ENCODE data around the gene POLG. TPM values are rescaled to one million over a fixed set of nuclear protein-coding genes. Genes with fewer than 3 reads are reported as not detected.

POLG gene
- polyA plus RNA-seq, 12 donors = 31.0 to 44.6 (median 37.2) TPM; not detected in 1

GRCh38 chr15:89371228-89372044, 36.8 kb upstream of the POLG start:
- DNase-seq = no peak

DNA sequence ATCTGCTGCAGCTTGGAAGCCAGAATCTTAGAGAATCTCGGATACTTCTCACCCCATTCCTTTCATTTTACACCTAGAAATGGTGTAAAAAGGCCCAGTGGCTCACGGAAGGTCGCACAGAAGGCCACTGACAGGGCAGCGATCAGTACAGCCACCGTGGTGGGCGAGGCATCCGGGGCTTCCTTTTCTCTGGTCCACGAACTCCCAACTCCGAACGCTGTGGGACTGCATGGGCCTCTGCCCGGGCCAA, 36.3 kb upstream of the POLG start:
- no peak for DNase-seq

DNA sequence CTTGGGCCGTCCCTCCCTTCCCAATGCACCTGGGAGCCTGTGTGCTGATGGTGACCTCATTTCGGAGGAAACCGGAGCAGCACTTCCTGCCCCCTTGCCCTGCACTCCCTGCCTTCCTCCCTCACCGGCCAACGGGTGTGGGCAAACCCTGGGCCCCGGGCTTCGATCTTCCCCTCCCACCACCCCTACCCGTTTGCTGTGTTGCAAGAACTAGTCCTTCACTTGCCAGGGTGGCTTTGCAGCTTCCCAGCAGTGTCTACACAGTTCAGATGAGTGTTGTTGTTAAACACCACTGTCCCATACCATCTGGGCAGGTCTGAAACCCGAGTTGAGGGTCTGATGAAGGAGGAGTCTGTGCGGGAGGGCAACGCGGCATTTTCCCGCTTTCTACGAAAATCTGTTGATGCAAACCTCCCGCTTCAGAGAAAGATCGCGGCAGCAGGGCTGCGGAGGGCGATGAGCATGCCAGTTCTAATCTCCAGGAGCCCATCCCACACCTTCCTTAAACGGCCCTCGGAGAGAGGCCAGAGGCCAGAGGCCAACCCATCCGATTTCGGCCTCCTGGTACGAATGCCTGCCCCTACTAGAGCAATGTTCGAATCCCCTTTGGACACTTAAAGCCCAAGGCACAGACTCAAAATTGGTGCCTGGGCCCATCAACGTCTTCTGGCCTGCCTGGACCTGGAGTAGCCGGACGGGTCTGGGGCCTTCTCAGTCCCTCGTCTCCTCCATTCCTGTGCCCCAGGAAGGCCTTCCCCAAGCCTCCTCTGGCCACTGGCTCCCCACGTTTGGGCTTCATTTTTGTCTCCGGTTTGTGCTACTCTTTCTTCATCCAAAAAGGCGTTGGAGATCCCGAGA, 35.7 kb upstream of the POLG start:
- no peak for DNase-seq

- no peak for DNase-seq
Observed at GRCh38 chr15:89369341-89369947, 34.8 kb upstream of the POLG start.

- DNase-seq = no peak
Observed at GRCh38 chr15:89368566-89369223, 34.1 kb upstream of the POLG start.

DNA sequence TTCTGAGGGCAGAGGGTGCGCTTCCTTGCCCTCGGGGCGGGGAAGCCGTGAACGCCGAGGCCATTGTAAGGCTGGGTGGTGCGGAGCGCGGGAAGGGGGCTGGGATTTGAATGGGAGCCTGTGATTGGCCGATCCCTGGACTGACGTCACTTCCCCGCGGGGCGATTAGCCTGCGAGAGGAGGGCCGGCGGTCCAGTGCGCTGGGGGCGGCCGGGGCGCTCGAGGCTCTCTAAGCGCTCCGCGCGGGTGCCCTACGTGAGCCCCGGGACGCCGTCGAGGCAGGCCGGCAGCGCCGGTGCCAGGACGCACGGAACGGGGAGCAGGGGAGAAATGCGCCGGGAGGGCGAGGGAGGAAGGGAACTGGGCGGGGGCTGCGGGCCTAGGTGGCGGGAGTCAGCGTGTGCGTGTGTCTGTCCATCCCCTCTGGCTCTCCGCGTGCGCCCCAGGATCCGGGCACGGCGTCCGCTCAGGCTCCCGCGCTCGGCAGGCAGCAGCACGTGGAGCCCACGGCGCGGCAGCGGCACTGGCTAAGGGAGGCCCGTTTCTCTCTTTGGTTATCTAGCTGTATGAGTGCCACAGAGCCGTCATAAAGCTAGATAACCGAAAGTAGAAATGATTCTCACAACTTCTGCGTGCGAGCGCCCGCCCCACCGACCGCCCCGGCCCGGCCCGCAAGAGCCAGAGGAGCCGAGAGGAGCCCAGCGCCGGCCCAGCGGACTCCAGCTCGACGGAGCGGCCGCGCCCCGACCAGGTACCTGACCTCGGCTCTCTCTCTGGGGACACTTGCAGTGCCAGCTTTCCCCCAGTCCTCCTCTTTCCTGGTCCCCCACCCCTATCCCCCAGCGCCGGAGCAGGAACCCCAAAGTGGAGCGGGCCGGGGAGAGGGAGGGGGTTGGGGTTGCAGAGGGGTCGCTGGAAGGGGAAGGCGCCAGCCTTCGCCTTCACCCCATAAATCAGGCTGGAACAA, 33.1 kb upstream of the POLG start:
- DNase-seq = no peak

DNA sequence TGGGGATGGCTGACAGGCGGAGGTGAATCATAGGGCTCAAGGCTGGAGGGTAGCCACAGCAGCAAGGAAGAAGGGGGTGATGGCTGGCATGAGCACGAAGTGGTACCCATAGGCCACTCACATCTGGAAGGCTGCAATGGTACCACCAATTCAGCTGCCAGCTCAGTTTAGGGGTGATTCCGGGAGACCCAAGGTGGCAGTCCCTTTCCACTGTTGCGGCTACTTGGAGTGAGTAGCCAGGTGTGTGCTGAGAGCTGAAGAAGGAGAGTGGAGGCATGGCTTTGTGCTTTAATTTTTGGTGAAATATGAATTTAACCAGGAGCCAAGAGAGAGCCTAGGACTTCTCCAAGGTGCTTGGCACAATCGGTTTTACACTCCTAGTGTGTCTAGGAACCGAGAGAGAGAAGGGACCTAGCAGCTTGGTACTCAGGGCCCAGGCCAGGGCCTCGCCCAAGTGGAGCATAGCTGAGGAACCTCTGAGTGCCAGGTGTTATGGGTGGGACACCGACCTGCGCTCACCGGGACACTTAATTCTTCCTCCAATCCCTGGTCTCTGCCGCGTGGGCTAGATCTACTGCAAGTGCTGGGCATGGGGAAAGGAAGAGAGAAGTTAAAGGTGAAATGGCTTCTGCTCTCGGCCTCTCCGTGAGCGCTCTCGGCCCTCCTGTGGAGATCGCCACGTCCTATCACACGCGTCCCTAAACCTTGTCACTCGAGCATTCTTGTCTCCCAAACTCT, 32.2 kb upstream of the POLG start:
- no peak for DNase-seq

- DNase-seq = no peak
Observed at GRCh38 chr15:89365462-89366065, 30.9 kb upstream of the POLG start.

DNA sequence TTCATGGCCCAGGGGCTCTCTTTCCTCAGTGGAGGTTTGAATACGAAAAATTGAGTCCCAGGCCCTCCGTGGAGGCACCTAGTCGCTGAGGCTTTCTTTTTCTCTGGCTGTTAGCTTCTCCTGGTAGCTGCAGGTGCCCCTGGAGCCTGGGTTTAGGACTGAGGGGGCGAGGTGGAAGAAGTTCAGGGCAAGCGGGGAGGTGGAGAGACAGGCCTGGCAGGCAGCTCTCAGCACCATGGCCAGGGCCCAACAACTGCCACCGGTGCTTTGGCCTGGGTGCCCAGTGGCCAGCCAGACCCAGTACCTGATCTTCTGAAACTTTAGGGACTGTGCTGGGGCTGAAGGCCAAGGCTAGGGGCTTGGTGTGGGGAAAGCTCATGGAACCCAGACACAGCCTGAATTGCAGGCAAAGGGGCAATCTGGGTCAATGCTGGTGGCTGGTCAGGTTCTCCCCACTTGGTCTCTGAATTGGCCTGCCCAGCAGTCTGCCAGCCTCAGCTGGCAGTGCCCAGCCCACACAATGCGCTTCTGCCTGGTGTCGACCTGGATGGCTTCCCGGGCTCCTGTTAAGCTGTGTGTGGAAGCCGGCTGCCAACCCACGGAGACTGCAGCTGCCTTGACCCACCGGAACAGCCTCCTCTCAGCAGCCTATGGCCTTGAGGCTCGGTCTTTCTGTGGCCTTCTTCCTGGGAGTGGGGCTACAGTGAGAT, 30.3 kb upstream of the POLG start:
- DNase-seq = no peak

DNA sequence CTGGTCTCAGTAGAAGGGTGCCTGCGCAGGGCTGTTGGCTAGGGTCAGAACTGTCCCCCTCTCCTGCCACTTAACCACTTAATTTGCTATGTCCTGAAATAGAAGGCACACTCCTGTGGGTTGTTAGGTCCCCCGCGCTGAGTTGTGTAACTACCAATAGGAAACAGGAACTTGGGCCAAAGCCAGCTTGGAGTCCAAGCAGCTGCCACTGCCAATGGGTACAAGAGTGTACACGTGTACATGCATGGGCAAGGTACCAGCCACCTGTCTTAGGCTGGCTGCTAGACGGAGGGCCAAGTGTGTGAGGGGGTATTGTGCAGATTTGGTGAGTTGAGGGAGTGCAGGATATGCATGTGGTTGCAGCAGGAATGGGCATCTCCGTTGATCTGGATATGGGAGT, 29.7 kb upstream of the POLG start:
- DNase-seq = no peak

DNA sequence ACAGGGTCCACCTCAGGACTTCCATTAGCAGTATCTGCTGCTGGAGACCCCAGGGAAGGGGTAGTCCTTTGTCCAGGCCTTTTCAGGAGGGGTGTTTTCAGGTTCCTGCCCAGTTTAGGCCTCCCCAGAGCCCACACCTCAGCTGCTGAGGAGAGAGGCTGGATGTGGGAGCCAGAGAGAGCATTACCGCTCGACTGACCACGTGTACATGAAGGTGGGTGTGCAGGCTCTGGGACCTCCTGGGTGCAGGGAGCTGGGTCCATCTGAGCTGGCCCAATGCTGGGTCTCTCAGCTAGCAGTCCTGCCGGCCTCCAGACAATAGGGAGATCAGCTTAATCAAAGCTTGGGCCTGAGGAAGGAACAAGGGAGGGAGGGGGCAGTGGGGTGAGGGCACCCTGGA, 29.1 kb upstream of the POLG start:
- DNase-seq = no peak

DNA sequence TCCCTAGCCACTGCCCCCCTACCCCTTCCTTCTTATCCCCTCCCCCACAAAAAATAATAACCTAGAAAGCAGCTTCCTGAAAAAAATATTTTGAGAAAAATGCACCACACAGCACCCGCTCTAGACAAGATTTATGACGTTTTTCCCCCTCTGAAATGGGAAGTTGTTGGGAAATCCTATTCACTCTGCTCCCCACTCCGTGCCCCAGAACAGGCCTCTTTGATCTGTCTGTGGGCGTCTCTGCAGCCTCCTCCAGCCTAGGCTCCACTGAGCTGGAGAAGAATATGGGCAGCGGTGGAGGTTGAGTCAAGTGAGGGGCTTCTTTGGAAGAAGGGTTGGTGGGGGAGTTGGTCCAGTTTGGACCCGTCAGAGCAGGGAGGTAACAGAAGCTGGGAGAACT, 28.5 kb upstream of the POLG start:
- DNase-seq = no peak

DNA sequence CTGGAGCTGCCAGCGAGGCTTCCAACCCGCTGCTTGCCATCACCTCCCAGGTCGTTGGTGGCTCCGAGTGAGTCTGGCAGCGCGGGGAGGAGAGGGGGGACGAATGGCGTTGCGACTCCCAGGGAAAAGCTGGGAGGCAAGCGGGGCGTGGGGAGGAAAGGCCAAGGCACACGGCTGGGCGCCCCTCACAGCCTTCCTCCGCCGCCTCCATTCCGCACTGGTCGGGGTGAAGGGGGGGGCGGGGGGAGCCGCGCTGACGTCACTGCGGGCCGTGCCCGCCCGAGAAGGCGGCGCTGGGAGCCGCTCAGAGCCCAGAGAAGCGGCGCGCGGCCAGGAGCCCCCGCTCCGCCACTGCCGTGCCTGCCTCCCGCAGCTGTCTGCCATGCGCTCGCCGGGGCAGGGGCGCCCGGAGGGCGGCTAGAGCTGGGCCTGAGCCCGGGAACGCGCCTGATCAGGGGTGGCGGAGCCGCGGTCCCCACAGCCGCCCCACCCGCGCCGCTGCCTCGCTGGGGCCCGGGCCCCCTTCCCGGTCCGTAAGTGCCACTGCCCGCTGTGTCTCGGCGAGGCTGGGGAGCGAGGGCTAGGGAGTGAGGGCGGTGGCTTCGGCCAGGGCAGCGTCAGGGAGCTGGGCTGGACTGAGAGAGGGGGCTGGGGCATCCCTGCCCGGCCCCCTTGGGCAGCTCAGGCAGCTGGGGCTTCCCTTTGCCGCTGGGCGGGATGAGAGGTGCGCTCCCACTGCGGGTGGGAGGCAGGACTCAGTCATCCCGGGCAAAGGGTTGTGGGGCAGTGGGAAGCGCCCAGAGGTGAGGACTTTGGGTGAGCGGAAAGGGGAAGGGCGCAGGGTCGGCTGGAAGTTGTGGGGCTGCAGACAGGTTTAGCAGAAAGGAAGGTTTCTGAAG, 27.8 kb upstream of the POLG start:
- DNase-seq = no peak

DNA sequence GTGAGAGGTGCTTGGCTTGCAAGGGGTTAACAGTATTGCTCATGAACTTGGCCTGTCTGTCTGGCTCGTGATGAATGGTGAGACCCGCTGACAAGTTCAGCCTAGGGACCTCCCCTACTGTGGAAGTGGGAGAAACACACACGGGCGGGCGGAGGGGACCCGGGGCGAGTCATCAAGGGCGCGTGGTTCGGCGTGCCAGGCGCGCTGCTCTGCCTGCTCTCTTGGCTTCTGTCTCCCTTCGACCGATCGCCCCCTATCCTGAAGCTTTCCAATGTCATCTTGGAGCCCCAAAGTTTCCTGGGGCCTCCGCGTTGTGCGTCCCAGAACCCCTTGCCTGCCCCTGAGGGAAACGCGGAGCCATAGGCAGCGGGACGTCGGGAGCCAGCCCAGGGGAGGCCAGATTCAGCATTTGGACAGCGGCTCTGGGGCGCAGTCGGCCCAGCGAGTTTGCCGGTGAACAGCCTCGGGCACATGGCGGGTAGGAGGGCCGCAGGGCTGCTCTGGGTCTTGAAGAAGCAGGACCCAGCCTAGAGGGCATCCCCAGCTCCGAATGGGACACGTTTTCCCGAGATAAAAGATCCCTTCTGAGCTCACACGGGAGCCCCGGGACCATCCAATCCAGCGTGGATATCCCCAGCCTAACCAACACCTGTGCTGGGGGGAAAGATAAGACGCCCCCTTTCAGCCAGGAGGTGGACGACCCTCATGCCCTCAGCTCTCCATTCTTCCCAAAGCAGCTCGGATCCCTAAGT, 27.0 kb upstream of the POLG start:
- peak; percentile 80 for DNase-seq

- no peak for DNase-seq
Observed at GRCh38 chr15:89360294-89360971, 25.8 kb upstream of the POLG start.

DNA sequence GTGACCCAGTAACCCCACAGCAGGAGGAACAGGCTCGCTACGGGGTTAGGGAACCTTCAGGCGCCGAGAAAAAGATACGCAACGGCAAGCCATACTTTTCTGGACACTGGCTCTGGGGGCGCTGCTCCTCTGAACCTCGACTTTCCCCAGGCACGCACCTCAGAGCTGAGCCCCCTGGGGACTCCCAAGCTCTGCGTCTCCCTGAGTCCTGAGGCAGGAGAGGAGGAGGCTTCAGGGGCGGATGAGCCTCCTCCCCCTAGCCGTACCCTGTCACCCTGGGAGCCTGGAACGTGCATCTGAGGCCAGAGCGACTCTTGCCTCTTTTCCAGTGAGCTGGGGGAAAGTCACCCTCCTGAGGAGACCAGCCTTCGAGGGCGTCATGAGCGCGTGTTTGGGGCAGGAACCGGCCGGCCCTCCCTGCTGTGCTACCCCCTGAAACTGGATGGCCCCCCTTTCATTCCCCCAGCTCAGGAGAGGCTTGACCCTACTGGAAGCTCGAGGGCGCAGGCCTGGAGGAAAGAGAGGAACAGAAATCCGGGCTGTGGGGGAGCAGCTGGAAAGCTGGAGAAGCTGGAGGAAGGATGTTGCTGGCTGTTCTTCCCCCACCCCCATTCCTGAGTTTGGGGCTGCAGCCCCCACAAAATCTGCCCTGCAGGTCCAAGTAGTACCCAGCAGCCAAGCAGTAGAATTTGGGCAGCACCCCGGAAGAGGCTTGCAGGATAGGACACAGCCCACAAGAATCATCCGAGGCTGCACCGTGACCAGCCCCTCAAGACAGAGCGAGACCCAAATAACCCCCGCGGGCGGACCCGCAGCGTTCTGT, 25.1 kb upstream of the POLG start:
- DNase-seq = no peak
